HG02798 (cell line): ENCODE measurements around the gene MAGEA6.
"Not testable (repeated sequence)": the region's sequence is repeated elsewhere in the genome, so short reads cannot be mapped to it uniquely, and the experiment has no call there.

Source experiments
- ATAC-seq: cut with Tn5 transposase; IDR thresholded peaks from one replicate; pipeline ENCODE4 v1.9.1; 2021; ENCODE audit warnings: mild to moderate bottlenecking; ENCODE audit not compliant: unreplicated experiment, poor library complexity

The MAGEA6 gene, protein sequence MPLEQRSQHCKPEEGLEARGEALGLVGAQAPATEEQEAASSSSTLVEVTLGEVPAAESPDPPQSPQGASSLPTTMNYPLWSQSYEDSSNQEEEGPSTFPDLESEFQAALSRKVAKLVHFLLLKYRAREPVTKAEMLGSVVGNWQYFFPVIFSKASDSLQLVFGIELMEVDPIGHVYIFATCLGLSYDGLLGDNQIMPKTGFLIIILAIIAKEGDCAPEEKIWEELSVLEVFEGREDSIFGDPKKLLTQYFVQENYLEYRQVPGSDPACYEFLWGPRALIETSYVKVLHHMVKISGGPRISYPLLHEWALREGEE

DNA sequence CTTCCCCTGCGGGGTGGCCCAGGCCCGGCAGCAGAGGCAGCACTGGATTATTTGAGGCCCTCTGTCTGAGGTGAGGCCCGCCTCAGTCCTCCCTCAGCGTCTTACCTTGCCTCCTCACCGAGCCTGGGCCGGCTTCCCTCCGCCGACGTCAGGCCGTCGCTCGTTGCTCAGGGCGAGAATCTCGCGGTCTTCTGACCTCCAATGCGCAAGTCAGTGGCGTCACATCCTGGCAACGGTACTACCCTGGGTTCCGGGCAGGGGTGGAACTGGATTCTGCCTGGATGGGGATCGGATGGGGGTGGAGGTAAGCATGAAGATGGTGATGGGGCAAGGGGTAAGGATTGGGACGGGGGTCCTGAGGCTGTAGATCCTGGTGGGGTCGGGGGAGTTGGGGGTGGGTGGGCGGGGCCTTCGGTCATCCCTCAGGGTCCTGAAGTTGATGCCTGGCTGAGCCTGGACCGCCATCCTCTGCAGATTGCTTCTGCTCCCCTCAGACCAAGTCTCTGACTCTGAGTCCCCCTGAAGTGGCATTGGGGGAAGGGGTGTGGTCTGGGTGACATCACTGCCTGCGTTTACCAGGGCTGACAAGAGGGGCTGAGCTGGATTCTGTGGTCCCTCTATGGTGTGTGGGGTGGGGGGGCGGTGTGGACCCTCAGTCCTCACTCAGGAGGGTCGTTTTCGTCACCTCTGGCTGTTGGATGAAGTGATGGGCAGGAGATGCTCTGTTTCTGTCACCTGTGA is at the start of gene MAGEA6:
Gene MAGEA6, minus strand, starts transcription at position 141 of the 741 bp plus-strand sequence. CDS start 2,039 bp downstream, outside the sequence.
- ATAC-seq, result not testable (repeated sequence)

DNA sequence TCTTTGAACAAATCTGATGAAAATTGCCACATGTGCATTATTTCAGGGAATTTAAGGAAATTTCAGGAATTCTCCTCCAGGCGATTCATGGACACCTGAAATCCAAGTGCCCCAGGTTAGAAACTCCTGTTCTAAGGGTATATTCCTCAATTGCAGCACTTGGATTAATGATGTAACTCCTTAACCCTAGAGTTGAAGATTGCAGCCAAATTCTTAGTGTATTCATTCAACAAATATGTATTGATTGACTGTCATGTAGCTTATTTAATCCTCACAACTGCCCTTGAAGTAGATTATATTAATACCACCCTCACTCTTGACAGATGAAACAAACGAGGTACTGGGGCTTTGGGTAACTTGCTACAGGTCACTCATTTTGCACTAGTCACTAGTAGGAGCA is 49.8 kb upstream of the MAGEA6 start:
- ATAC-seq, result no peak

DNA sequence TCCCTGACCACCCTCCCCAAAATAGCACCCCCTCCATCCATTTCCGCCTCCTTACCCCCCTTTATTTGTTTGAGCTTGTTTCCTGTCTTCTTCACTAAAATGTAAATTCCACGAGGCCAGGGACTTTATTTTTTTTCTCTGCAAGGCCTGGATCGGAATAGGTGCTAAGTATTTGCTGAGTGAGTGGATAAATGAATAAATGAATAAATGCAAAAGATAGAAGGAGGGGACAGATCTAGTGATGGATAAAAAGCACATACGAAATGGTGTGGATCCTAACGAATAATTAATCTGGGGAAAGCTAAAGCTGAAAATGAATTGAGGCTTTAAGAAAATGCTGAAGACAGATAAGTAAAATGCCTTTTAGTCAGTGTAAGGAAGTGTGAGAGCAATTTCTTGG is 48.9 kb upstream of the MAGEA6 start:
- ATAC-seq, result no peak

DNA sequence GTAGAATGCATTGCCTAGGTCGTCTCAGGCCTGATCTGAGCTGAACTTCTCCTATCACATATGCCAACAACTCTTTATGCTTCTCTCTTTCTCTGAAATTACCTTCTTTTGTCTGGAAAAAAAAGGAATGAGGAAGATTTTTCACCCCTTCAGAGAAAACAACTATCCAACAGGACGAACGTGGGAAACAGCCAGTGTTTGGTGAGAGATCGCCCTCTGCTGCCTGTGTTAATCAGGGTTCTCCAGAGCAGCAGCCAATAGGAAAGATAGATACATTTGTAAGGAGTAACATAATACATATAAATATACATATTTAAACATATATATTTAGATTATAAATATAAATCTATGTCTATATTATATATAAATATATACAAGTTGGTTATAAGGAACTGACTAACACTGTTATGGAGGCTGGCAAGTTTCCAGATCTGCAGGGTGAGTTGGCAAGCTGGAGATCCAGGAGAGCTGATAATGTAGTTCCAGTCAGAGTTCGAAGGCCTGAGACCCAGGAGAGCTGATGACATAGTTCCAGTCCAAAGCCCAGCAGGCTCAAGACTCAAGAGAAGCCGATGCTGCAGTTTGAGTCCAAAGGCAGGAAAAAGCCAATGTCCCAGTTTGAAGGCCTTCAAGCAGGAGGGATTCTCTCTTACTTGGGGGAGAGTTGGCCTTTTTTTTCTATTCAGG is 47.7 kb upstream of the MAGEA6 start:
- no peak for ATAC-seq

DNA sequence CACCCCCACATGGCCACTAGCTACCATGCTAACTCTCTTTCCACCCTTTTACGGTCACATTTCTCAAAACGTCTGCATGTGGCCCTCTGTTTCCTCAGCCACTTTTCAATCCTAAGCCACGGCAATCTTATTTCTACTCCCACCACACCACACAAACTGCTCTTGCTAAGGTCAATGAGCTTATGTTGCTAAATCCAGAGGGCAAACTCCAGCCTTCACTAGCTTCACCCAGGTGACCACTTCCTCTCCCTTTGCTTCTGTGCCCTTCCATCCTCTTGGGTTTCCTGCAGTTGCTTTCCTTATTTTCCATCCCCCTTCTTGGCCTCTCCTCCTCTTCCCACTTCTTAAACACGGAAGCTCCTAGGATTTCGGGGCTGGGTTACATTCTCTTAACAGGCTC is 44.6 kb upstream of the MAGEA6 start:
- ATAC-seq, result no peak

DNA sequence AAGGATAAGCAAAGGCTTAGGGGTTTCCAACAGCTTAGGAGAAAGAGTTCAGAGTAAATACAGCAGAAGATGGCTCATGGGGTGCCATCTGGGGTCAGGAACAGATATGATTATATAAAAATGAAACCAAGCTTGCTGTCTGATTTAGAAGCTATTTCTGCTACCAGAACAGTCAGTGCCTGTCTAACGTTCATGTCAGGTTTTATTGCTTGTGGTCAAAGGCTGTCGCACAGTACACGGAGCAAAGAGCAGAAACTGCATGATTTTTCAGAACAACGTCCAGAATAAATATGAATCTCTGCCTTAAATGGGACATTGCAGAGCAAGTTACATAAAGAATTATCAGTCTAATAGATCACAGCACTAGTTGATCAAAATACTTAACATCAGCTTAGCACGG is 43.7 kb upstream of the MAGEA6 start:
- no peak for ATAC-seq

DNA sequence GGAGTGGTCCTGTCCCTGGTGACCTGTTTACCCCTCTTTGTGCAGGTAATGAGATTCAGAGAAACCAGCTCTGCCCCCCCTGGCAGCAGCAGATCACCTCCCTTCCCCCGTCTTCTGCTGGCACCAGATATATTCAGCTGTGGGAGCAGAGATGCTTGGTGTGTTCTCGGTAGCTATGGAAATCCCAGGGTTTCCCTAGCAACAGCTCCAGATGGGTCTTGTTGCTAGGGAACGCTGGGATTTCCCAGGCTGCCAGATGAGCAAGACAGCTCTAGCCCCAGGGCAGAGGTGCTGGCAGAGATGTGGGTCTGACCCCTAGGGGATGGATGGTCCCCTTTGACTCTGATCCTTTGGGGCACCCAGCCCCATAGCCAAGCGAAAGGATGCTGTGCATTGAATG is 40.9 kb upstream of the MAGEA6 start:
- no peak for ATAC-seq

DNA sequence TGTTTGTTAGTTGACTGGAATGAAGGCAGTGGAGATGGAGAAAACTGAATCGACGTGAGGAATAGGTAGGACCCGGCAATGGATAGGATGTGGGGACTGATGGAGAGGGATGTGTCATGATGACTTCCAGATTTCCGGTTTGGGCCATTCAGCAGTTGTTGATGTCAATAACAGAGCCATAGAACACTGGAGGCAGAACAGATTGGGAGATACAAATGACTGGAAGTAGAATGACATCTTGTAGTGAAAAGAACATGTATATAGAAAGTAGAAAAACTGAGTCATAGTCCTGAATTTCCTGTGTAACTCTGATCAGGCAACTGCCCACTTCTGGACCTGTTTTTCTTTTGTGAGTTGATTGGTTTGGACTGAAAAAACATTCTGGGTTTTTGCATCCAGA is 36.5 kb upstream of the MAGEA6 start:
- ATAC-seq, result no peak

DNA sequence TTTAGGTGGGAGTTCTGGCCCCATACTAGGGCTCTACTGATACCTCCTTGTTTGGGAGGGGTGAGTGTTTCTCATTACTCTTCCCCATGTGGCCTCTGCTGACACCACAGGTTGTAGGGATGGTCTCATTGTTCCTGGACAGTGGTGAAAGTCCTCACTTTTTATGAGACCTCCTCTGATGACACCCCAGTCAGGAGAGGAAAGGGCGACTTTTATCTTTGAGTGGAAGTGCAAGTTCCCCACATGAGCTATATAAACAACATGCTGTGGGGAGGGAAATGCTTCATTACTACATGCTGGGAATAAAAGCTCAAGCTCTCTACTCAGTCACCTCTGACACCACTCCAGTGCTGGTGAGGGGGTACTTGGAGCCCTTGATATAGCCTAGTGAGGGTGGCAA is 29.5 kb upstream of the MAGEA6 start:
- ATAC-seq, result no peak

DNA sequence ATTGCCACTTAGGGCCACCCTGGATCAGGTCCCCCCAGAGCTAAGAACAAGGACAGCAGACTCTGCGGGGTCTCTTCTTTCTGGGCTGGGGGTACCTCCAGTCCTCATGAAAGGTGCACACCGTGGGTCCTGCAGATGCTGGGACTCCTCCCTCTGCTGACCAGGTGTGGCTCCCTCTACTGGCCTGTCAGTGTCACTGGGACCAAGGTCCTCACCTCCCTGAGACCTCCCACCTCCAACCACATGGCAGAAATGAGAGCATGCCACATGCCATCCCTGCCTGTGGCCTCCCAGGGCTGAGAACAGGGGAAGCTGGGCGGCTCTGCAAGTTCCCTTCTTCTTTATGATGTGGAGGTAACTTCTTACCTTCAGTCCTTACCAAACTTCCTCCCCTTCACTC is 17.6 kb upstream of the MAGEA6 start:
- ATAC-seq, result peak; percentile 88

DNA sequence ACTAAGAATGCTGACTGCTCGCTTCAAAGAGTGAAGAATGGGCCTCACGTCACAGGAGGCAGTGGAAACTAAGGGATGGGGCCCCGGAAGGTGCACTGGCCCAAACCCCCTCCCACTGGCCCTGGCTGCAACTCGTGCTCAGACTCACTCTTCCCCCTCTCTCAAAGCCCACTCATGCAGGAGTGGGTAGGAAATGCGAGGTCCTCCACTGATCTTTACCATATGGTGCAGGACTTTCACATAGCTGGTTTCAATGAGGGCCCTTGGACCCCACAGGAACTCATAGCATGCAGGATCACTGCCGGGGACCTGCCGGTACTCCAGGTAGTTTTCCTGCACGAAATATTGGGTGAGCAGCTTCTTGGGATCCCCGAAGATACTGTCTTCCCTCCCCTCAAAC is 2.9 kb downstream of the MAGEA6 start:
- not testable (repeated sequence) for ATAC-seq

DNA sequence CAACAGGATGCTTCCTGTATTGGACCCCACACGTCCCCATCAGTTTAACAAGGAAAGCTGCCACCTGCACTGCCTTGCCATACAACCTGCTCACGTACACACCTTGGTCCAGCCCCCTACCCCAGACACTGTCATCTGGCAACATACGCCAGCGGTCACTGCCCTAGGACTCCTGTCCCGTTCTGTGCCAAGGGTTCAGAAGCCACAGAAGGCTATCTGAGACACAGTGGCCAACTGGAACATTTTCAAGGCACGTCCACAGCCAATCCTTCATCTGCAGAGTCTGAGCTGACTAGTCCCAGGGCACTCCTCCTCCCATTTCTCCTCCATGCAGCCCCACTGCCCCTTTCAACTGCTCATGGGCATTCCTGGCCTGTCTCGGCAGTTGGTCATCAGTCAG is 7.9 kb downstream of the MAGEA6 start:
- ATAC-seq, result not testable (repeated sequence)

DNA sequence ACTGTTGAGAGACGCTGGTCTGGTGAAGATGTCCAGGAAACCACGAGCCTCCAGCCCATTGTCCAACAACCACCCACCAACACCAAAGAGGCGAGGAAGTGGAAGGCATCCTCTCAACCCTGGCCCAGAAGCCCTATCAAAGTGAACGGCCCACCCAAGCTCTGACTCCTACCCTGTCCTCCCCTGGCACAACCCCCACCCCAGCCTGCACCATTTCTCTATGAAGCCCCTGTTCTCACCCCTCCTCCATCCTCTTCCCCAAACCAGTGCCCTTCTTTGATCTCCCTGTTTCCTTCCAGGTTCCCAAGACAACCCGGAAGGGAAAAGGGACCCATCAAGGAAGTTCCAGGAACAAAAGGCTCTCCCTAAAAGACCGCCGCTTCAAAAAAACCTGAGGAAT is 9.9 kb downstream of the MAGEA6 start:
- not testable (repeated sequence) for ATAC-seq

DNA sequence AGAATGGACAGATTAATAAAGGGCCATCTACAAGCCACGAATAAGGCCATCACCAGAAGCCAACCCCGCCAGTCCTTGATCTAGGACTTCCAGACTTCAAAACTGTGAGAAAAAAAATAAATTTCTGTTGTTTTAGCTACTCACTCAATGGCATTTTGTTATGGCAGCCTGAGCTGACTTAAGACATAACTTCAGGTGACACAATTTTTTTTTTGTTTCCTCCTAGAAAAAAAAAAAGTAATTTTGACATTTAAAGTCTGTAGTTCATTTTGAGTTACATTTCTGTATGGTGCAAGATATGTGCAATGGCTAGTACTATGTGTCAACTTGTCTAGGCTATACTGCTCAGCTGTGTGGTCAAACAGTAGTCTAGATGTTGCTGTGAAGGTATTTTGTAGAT is 10.6 kb downstream of the MAGEA6 start, which contains the start of gene CSAG3:
Gene CSAG3, plus strand, starts transcription at position 301 of the 400 bp plus-strand sequence.
- ATAC-seq, result not testable (repeated sequence)

DNA sequence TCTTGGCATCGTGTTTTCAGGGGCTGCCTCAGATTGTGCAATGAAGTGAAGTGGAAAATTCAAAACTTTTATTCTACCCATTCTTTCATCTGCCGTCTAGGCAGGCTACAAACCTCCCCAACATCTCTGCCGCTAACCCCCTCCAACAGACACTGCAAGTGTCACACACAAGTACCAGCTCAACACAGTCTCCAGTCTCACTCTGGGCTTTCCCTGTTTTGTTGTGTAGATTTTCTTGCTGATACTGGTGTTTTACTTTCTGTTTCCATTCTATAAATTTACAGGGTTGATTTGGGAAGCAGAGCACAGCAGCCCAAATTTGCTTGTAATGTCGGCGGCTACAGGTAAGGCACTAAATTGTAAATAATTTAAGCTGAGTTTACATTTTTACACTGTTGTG is 14.6 kb downstream of the MAGEA6 start:
- ATAC-seq, result not testable (repeated sequence)

DNA sequence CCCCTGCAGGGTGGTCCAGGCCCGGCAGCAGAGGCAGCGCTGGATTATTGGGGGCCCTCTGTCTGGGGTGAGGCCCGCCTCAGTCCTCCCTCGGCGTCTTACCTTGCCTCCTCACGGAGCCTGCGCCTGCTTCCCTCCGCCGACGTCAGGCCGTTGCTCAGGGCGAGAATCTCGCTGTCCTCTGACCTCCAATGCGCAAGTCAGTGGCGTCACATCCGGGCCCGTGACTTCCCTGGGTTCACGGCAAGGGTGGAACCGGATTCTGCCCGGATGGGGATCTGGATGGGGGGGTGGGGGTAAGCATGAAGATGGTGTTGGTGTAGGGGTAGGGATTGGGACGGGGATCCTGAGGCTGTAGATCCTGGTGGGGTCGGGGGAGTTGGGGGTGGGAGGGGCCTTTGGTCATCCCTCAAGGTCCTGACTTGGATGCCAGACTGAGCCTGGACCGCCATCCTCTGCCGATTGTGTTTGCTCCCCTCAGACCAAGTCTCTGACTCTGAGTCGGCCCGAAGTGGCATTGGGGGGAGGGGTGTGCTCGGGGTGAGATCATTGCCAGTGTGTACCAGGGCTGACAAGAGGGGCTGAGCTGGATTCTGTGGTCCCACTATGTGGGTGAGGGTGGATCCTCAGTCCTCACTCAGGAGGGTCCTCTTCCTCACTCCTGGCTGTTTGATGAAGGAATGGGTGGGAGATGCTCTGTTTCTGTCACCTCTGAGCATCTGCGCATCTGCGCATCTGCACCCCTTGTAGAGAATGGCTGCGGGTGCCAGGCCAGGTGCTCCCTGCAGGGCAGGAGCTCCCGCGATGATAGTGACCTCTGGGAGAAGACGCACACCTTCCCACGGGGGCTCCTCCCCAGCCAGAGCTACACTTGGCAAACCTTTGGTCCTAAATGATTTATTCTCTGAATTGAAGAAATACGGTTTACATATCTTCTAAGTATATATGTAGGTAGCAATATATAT is 15.5 kb downstream of the MAGEA6 start, which contains the start of gene MAGEA2:
Gene MAGEA2, minus strand, starts transcription at position 157 of the 965 bp plus-strand sequence. CDS start 2,479 bp downstream, outside the sequence.
- ATAC-seq, result not testable (repeated sequence)

DNA sequence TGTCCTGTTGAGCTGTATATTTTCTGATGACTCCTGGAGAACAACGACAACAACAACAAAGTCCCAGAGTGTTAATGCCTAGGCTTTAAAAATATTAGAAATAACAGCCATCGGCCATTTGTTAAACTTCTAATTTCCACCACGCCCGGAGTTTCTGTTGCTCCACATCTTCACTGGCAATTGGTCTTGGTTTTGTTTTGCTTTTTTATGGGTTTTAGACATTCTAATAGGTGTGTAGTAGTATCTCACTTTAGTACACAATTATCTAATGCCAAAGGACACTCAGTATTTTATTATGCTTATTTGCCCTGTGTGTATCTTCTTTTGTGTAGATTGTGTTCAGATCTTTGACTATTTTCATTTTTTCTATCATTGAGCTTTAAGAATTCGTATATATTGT is 30.9 kb downstream of the MAGEA6 start:
- no peak for ATAC-seq

DNA sequence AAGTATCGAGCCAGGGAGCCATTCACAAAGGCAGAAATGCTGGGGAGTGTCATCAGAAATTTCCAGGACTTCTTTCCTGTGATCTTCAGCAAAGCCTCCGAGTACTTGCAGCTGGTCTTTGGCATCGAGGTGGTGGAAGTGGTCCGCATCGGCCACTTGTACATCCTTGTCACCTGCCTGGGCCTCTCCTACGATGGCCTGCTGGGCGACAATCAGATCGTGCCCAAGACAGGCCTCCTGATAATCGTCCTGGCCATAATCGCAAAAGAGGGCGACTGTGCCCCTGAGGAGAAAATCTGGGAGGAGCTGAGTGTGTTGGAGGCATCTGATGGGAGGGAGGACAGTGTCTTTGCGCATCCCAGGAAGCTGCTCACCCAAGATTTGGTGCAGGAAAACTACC is 33.0 kb downstream of the MAGEA6 start:
- not testable (repeated sequence) for ATAC-seq

DNA sequence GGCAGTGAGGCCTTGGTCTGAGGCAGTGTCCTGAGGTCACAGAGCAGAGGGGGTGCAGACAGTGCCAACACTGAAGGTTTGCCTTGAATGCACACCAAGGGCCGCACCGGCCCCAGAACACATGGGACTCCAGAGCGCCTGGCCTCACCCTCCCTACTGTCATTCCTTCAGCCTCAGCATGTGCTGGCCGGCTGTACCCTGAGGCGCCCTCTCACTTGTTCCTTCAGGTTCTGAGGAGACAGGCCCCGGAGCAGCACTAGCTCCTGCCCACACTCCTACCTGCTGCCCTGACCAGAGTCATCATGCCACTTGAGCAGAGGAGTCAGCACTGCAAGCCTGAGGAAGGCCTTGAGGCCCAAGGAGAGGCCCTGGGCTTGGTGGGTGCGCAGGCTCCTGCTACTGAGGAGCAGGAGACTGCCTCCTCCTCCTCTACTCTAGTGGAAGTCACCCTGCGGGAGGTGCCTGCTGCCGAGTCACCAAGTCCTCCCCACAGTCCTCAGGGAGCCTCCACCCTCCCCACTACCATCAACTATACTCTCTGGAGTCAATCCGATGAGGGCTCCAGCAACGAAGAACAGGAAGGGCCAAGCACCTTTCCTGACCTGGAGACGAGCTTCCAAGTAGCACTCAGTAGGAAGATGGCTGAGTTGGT is 33.5 kb downstream of the MAGEA6 start:
- ATAC-seq, result no peak
